Measurements from ENCODE around the gene CFAP161.

DNA sequence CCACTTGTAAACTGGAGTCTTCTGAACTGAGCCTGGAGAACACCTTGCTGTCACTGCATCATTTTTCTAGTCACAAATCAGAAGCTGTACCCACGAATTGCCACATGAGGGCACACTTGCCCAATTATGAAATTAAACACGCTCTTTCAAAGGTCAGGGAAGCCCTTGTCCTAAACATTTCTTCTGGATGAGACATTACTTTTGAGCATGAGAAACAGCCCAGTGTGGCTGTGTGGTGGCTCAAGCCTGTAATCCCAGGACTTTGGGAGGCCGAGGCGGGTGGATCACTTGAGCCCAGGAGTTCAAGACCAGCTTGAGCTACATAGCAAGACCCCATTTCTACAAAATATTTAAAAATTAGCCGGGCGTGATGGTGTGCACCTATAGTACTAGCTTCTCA is 27.5 kb upstream of the CFAP161 start:
- TF ChIP-seq, protein P1, sequence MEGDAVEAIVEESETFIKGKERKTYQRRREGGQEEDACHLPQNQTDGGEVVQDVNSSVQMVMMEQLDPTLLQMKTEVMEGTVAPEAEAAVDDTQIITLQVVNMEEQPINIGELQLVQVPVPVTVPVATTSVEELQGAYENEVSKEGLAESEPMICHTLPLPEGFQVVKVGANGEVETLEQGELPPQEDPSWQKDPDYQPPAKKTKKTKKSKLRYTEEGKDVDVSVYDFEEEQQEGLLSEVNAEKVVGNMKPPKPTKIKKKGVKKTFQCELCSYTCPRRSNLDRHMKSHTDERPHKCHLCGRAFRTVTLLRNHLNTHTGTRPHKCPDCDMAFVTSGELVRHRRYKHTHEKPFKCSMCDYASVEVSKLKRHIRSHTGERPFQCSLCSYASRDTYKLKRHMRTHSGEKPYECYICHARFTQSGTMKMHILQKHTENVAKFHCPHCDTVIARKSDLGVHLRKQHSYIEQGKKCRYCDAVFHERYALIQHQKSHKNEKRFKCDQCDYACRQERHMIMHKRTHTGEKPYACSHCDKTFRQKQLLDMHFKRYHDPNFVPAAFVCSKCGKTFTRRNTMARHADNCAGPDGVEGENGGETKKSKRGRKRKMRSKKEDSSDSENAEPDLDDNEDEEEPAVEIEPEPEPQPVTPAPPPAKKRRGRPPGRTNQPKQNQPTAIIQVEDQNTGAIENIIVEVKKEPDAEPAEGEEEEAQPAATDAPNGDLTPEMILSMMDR (conservative IDR thresholded peaks at IDR 0.05; ENCODE audit: low read depth in 2 of 2) = peak; percentile 75 to 90
- TF ChIP-seq POLR2AphosphoS5 (IDR thresholded peaks at IDR 0.05; ENCODE audit: low read depth) = no peak
- TF ChIP-seq, protein P2, sequence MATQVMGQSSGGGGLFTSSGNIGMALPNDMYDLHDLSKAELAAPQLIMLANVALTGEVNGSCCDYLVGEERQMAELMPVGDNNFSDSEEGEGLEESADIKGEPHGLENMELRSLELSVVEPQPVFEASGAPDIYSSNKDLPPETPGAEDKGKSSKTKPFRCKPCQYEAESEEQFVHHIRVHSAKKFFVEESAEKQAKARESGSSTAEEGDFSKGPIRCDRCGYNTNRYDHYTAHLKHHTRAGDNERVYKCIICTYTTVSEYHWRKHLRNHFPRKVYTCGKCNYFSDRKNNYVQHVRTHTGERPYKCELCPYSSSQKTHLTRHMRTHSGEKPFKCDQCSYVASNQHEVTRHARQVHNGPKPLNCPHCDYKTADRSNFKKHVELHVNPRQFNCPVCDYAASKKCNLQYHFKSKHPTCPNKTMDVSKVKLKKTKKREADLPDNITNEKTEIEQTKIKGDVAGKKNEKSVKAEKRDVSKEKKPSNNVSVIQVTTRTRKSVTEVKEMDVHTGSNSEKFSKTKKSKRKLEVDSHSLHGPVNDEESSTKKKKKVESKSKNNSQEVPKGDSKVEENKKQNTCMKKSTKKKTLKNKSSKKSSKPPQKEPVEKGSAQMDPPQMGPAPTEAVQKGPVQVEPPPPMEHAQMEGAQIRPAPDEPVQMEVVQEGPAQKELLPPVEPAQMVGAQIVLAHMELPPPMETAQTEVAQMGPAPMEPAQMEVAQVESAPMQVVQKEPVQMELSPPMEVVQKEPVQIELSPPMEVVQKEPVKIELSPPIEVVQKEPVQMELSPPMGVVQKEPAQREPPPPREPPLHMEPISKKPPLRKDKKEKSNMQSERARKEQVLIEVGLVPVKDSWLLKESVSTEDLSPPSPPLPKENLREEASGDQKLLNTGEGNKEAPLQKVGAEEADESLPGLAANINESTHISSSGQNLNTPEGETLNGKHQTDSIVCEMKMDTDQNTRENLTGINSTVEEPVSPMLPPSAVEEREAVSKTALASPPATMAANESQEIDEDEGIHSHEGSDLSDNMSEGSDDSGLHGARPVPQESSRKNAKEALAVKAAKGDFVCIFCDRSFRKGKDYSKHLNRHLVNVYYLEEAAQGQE (IDR thresholded peaks at IDR 0.05; ENCODE audit: unreplicated experiment) = no peak
- TF ChIP-seq EZH2 (IDR thresholded peaks at IDR 0.05; ENCODE audit: low read depth, unreplicated experiment) = no peak

Data from GM23338 (cell line).